ENCODE measurements around the gene MBD4. TPM values are rescaled to one million over a fixed set of nuclear protein-coding genes. Genes with fewer than 3 reads are reported as not detected.

Gene MBD4
- total and polyA plus RNA-seq, 10 of the 15 experiments (the other 5 are each of a cell fraction or from before 2014, with no cell fraction given): 17.7 to 59.0 (median 49.0) TPM

- no TSS peak for BruUV-seq (replicated peaks)
- ChIA-PET RAD21 (ENCODE audit: unreplicated experiment) (interaction anchor here (4.4 kb wide), 1 partner anchor 11 kb away, joined by 19 read pairs; no protein-coding TSS in a partner anchor), CTCF (interaction anchor here (0.6 to 5.7 kb wide), 5 partner anchors 9 to 142 kb away, joined by 3 to 84 read pairs (median 5); no protein-coding TSS in a partner anchor), POLR2A (interaction anchor here (1.6 to 1.9 kb wide), 2 partner anchors 11 to 38 kb away, joined by 6 to 8 read pairs; partner anchors contain the start of genes IFT122 and MBD4), SMC1A (ENCODE audit: uncharacterized antibody, unreplicated experiment) (interaction anchor here (5.3 to 19.4 kb wide), 2 partner anchors 11 to 35 kb away, joined by 34 to 275 read pairs; partner anchors contain the start of genes IFT122 and MBD4)
- Histone ChIP-seq H3K4me2 (ENCODE audit: control insufficient read depth, insufficient read depth) (no peak overlapping the region), H3K27me3 (replicated peaks in 1 of 2; ENCODE audit: control insufficient read depth in 2 of 2, insufficient read depth in 2 of 2, low read length in 1 of 2) (no peaks in the 10 kb centered on the region), H3K9me3 (replicated peaks; ENCODE audit: control insufficient read depth, insufficient read depth, low read length) (no peaks in the 10 kb centered on the region), H3K27ac (ENCODE audit: control insufficient read depth, insufficient read depth) (no peak overlapping the region), H4K20me1 (ENCODE audit: control insufficient read depth, insufficient read depth) (no peaks in the 10 kb centered on the region; the same call in 1 of the 2 replicates), H3K4me1 (ENCODE audit: control insufficient read depth, insufficient read depth, low read length) (peaks cover 2% of the 10 kb centered on the region), H3K79me2 (ENCODE audit: control insufficient read depth, insufficient read depth, low read length) (peaks cover 21% of the 10 kb centered on the region), H2AFZ (ENCODE audit: control insufficient read depth, low read depth, low read length) (no peak overlapping the region), H3K4me3 (no peak overlapping the region), H3K9ac (ENCODE audit: control insufficient read depth, insufficient read depth, low read length) (no peak overlapping the region), H3K36me3 (ENCODE audit: control insufficient read depth in 2 of 2, insufficient read depth in 2 of 2, low read length in 1 of 2) (no peaks in the 10 kb centered on the region)
- intact Hi-C loops (cut with micrococcal nuclease; ENCODE audit: unreplicated experiment) (no loop called here), in situ Hi-C loops (cut with MboI) (no loop called here)
- ATAC-seq: no peak
- 44% methylated on average over 7 of the region's 7 CpGs for WGBS (ENCODE audit: insufficient coverage, insufficient replicate concordance, low lambda C conversion rate, missing lambda C conversion rate)
- no peak for FAIRE-seq
- no peak for DNase-seq (ENCODE audit: low read depth, low spot score)
- no peak for TF ChIP-seq CHD4 (IDR thresholded peaks at IDR 0.05)
- TF ChIP-seq EZH2 (IDR thresholded peaks at IDR 0.05; ENCODE audit: borderline replicate concordance, control insufficient read depth, low read depth, low read length): no peak
- TF ChIP-seq RELA (IDR thresholded peaks at IDR 0.05; ENCODE audit: borderline replicate concordance, partially characterized antibody): no peak
- no peak for TF ChIP-seq MXI1 (IDR thresholded peaks at IDR 0.05; ENCODE audit: low read depth, low read length)
- TF ChIP-seq NR2F1 (conservative IDR thresholded peaks at IDR 0.05): no peak
- TF ChIP-seq E2F4 (IDR thresholded peaks at IDR 0.05; ENCODE audit: low read depth, low read length): no peak
These were observed 37.5 kb downstream of the MBD4 start for GRCh38 chr3:129402210-129402609.

Measured in GM12878 (cell line).